Measurements from ENCODE around the gene SEMA6B.
"Not testable (repeated sequence)": the region's sequence is repeated elsewhere in the genome, so short reads cannot be mapped to it uniquely, and the experiment has no call there.

Gene SEMA6B

GRCh38 chr19:4597278-4597974 is 37.9 kb upstream of the SEMA6B start:
- peaks cover 19 to 42% of the 10 kb centered on the region in 2 donors for H3K27me3 ChIP-seq (ENCODE audit: control insufficient read depth in 1 of 2, insufficient read depth in 2 of 2, low read length in 2 of 2)
- no peaks in the 10 kb centered on the region for H3K36me3 ChIP-seq (ENCODE audit: insufficient read depth, low read length)
- no peak overlapping the region for H3K4me3 ChIP-seq (ENCODE audit: low read depth in 1 of 2, low read length in 2 of 2)
- H3K4me1 ChIP-seq (ENCODE audit: insufficient read depth, low read length): no peaks in the 10 kb centered on the region
- H3K9ac ChIP-seq (ENCODE audit: low read length): no peak overlapping the region
- no peaks in the 10 kb centered on the region for H3K9me3 ChIP-seq (ENCODE audit: low read length)
- H3K27ac ChIP-seq (ENCODE audit: low read depth, low read length): no peak overlapping the region

- Histone ChIP-seq H3K27ac (ENCODE audit: low read depth, low read length) (no peak overlapping the region), H3K9me3 (ENCODE audit: low read length) (no peaks in the 10 kb centered on the region), H3K9ac (ENCODE audit: low read length) (no peak overlapping the region), H3K36me3 (ENCODE audit: insufficient read depth, low read length) (no peaks in the 10 kb centered on the region), H3K4me1 (ENCODE audit: insufficient read depth, low read length) (no peaks in the 10 kb centered on the region), H3K4me3 (ENCODE audit: low read depth in 1 of 2, low read length in 2 of 2) (no peak overlapping the region), H3K27me3 (ENCODE audit: control insufficient read depth in 1 of 2, insufficient read depth in 2 of 2, low read length in 2 of 2) (peaks cover 15 to 42% of the 10 kb centered on the region in 2 donors)
These were observed 36.8 kb upstream of the SEMA6B start for GRCh38 chr19:4596033-4596904.

GRCh38 chr19:4595158-4595557 is 35.7 kb upstream of the SEMA6B start:
- not testable (repeated sequence) for H3K4me1 ChIP-seq (ENCODE audit: insufficient read depth, low read length); H3K36me3 ChIP-seq (ENCODE audit: insufficient read depth, low read length); H3K27ac ChIP-seq (ENCODE audit: low read depth, low read length); H3K9ac ChIP-seq (ENCODE audit: low read length); H3K4me3 ChIP-seq (ENCODE audit: low read depth in 1 of 2, low read length in 2 of 2); H3K9me3 ChIP-seq (ENCODE audit: low read length)
- peaks cover 9 to 40% of the 10 kb centered on the region in 2 donors for H3K27me3 ChIP-seq (ENCODE audit: control insufficient read depth in 1 of 2, insufficient read depth in 2 of 2, low read length in 2 of 2)

- Histone ChIP-seq H3K4me3 (ENCODE audit: low read depth in 1 of 2, low read length in 2 of 2) (no peak overlapping the region), H3K27ac (ENCODE audit: low read depth, low read length) (no peak overlapping the region), H3K9me3 (ENCODE audit: low read length) (no peaks in the 10 kb centered on the region), H3K4me1 (ENCODE audit: insufficient read depth, low read length) (no peaks in the 10 kb centered on the region), H3K36me3 (ENCODE audit: insufficient read depth, low read length) (no peaks in the 10 kb centered on the region), H3K9ac (ENCODE audit: low read length) (no peak overlapping the region), H3K27me3 (ENCODE audit: control insufficient read depth in 1 of 2, insufficient read depth in 2 of 2, low read length in 2 of 2) (peaks cover 9 to 33% of the 10 kb centered on the region in 2 donors)
These were observed 34.7 kb upstream of the SEMA6B start for GRCh38 chr19:4594201-4594600.

- no peaks in the 10 kb centered on the region for H3K9me3 ChIP-seq (ENCODE audit: low read length)
These were observed 33.9 kb upstream of the SEMA6B start for GRCh38 chr19:4593409-4593851.

GRCh38 chr19:4592445-4592844 is 33.0 kb upstream of the SEMA6B start:
- H3K9me3 ChIP-seq (ENCODE audit: low read length): no peaks in the 10 kb centered on the region
- H3K27ac ChIP-seq (ENCODE audit: low read depth, low read length): no peak overlapping the region
- no peak overlapping the region for H3K9ac ChIP-seq (ENCODE audit: low read length)
- peaks cover 5 to 18% of the 10 kb centered on the region in 2 donors for H3K27me3 ChIP-seq (ENCODE audit: control insufficient read depth in 1 of 2, insufficient read depth in 2 of 2, low read length in 2 of 2)
- H3K36me3 ChIP-seq (ENCODE audit: insufficient read depth, low read length): no peaks in the 10 kb centered on the region
- no peak overlapping the region for H3K4me3 ChIP-seq (ENCODE audit: low read depth in 1 of 2, low read length in 2 of 2)
- H3K4me1 ChIP-seq (ENCODE audit: insufficient read depth, low read length): no peaks in the 10 kb centered on the region

More at GRCh38 chr19:4593409-4593851, 33.9 kb upstream of the SEMA6B start:
- Histone ChIP-seq H3K36me3 (ENCODE audit: insufficient read depth, low read length) (no peaks in the 10 kb centered on the region), H3K9ac (ENCODE audit: low read length) (no peak overlapping the region), H3K27ac (ENCODE audit: low read depth, low read length) (no peak overlapping the region), H3K4me1 (ENCODE audit: insufficient read depth, low read length) (no peaks in the 10 kb centered on the region), H3K27me3 (ENCODE audit: control insufficient read depth in 1 of 2, insufficient read depth in 2 of 2, low read length in 2 of 2) (peaks cover 9 to 25% of the 10 kb centered on the region in 2 donors), H3K4me3 (ENCODE audit: low read depth in 1 of 2, low read length in 2 of 2) (no peak overlapping the region)

GRCh38 chr19:4591320-4591719 is 31.8 kb upstream of the SEMA6B start:
- Histone ChIP-seq H3K27ac (ENCODE audit: low read depth, low read length) (no peak overlapping the region), H3K4me1 (ENCODE audit: insufficient read depth, low read length) (no peaks in the 10 kb centered on the region), H3K9me3 (ENCODE audit: low read length) (no peaks in the 10 kb centered on the region), H3K4me3 (ENCODE audit: low read depth in 1 of 2, low read length in 2 of 2) (no peak overlapping the region), H3K9ac (ENCODE audit: low read length) (no peak overlapping the region), H3K36me3 (ENCODE audit: insufficient read depth, low read length) (no peaks in the 10 kb centered on the region), H3K27me3 (ENCODE audit: control insufficient read depth in 1 of 2, insufficient read depth in 2 of 2, low read length in 2 of 2) (peaks cover 6 to 10% of the 10 kb centered on the region in 2 donors)

GRCh38 chr19:4590559-4590958 is 31.1 kb upstream of the SEMA6B start:
- H3K27me3 ChIP-seq (ENCODE audit: control insufficient read depth in 1 of 2, insufficient read depth in 2 of 2, low read length in 2 of 2): peaks cover 10 to 18% of the 10 kb centered on the region in 2 donors
- no peaks in the 10 kb centered on the region for H3K4me1 ChIP-seq (ENCODE audit: insufficient read depth, low read length)
- no peaks in the 10 kb centered on the region for H3K9me3 ChIP-seq (ENCODE audit: low read length)
- no peak overlapping the region for H3K27ac ChIP-seq (ENCODE audit: low read depth, low read length)
- no peak overlapping the region for H3K4me3 ChIP-seq (ENCODE audit: low read depth in 1 of 2, low read length in 2 of 2)
- H3K9ac ChIP-seq (ENCODE audit: low read length): no peak overlapping the region
- H3K36me3 ChIP-seq (ENCODE audit: insufficient read depth, low read length): no peaks in the 10 kb centered on the region

GRCh38 chr19:4589579-4590410 is 30.3 kb upstream of the SEMA6B start:
- Histone ChIP-seq H3K4me3 (ENCODE audit: low read depth in 1 of 2, low read length in 2 of 2) (no peak overlapping the region), H3K36me3 (ENCODE audit: insufficient read depth, low read length) (no peaks in the 10 kb centered on the region), H3K9ac (ENCODE audit: low read length) (no peak overlapping the region), H3K4me1 (ENCODE audit: insufficient read depth, low read length) (peaks cover 2% of the 10 kb centered on the region), H3K27me3 (ENCODE audit: control insufficient read depth in 1 of 2, insufficient read depth in 2 of 2, low read length in 2 of 2) (peaks cover 17 to 25% of the 10 kb centered on the region in 2 donors), H3K27ac (ENCODE audit: low read depth, low read length) (no peak overlapping the region), H3K9me3 (ENCODE audit: low read length) (no peaks in the 10 kb centered on the region)

- Histone ChIP-seq H3K27ac (ENCODE audit: low read depth, low read length) (no peak overlapping the region), H3K36me3 (ENCODE audit: insufficient read depth, low read length) (no peaks in the 10 kb centered on the region), H3K9ac (ENCODE audit: low read length) (no peak overlapping the region), H3K9me3 (ENCODE audit: low read length) (no peaks in the 10 kb centered on the region), H3K4me3 (ENCODE audit: low read depth in 1 of 2, low read length in 2 of 2) (no peak overlapping the region), H3K27me3 (ENCODE audit: control insufficient read depth in 1 of 2, insufficient read depth in 2 of 2, low read length in 2 of 2) (peaks cover 24 to 40% of the 10 kb centered on the region in 2 donors), H3K4me1 (ENCODE audit: insufficient read depth, low read length) (peaks cover 7% of the 10 kb centered on the region)
These were observed 28.8 kb upstream of the SEMA6B start for GRCh38 chr19:4588291-4588761.

- Histone ChIP-seq H3K4me1 (ENCODE audit: insufficient read depth, low read length) (peaks cover 7% of the 10 kb centered on the region), H3K9me3 (ENCODE audit: low read length) (no peaks in the 10 kb centered on the region), H3K27me3 (ENCODE audit: control insufficient read depth in 1 of 2, insufficient read depth in 2 of 2, low read length in 2 of 2) (peaks cover 25 to 43% of the 10 kb centered on the region in 2 donors), H3K9ac (ENCODE audit: low read length) (no peak overlapping the region), H3K4me3 (ENCODE audit: low read depth in 1 of 2, low read length in 2 of 2) (no peak overlapping the region), H3K36me3 (ENCODE audit: insufficient read depth, low read length) (no peaks in the 10 kb centered on the region), H3K27ac (ENCODE audit: low read depth, low read length) (no peak overlapping the region)
These were observed 28.0 kb upstream of the SEMA6B start for GRCh38 chr19:4587527-4587926.

Data from muscle layer of colon (tissue), 2 donors.